ENCODE data around the gene RASSF8.
A peak's percentile ranks its signal among the peaks of the same experiment; 100 is the strongest.

The RASSF8 gene

GRCh38 chr12:26122061-26122680, 163.7 kb downstream of the RASSF8 start:
- peaks cover 83% of the 10 kb centered on the region for H3K27me3 ChIP-seq (ENCODE audit: control insufficient read depth, low read length)
- peaks cover 2% of the 10 kb centered on the region; the same call in 1 of the 2 replicates for H3F3A ChIP-seq (ENCODE audit: control insufficient read depth, insufficient read depth)
- peak overlapping the region; percentile 73 for H3K4me2 ChIP-seq (ENCODE audit: low read length)
- peaks cover 44% of the 10 kb centered on the region for H3K4me1 ChIP-seq (ENCODE audit: control insufficient read depth, low read length)
- H3K27ac ChIP-seq (ENCODE audit: low read depth, low read length): no peak overlapping the region
- no peaks in the 10 kb centered on the region for H3K9me3 ChIP-seq (ENCODE audit: control insufficient read depth, insufficient read depth, low read length)
- TF ChIP-seq EZH2phosphoT487 (IDR thresholded peaks at IDR 0.05; ENCODE audit: borderline replicate concordance, low read length): peak; percentile 97
- peak; percentile 18 for TF ChIP-seq CTCF (IDR thresholded peaks at IDR 0.05; ENCODE audit: low read depth, low read length, poor library complexity, severe bottlenecking)
- H3K4me3 ChIP-seq (ENCODE audit: low read length): peak overlapping the region; percentile 60
- H4K20me1 ChIP-seq (ENCODE audit: control insufficient read depth, insufficient read depth, low read depth, low read length): peaks cover 5% of the 10 kb centered on the region; the same call in 1 of the 2 replicates
- no peaks in the 10 kb centered on the region for H3K9me2 ChIP-seq (replicated peaks; ENCODE audit: control insufficient read depth, low read length)
- no peaks in the 10 kb centered on the region for H3K79me2 ChIP-seq (ENCODE audit: control insufficient read depth, low read length)
- H3K36me3 ChIP-seq (ENCODE audit: control insufficient read depth, low read length): no peaks in the 10 kb centered on the region

GRCh38 chr12:26122681-26123481, 164.4 kb downstream of the RASSF8 start:
- peaks cover 5% of the 10 kb centered on the region; the same call in 1 of the 2 replicates for H4K20me1 ChIP-seq (ENCODE audit: control insufficient read depth, insufficient read depth, low read depth, low read length)
- H3K79me2 ChIP-seq (ENCODE audit: control insufficient read depth, low read length): no peaks in the 10 kb centered on the region
- no peak overlapping the region for H3K27ac ChIP-seq (ENCODE audit: low read depth, low read length)
- peak; percentile 90 for TF ChIP-seq EZH2phosphoT487 (IDR thresholded peaks at IDR 0.05; ENCODE audit: borderline replicate concordance, low read length)
- no peak for TF ChIP-seq CTCF (IDR thresholded peaks at IDR 0.05; ENCODE audit: low read depth, low read length, poor library complexity, severe bottlenecking)
- H3K4me2 ChIP-seq (ENCODE audit: low read length): peak overlapping the region; percentile 69
- H3K9me2 ChIP-seq (replicated peaks; ENCODE audit: control insufficient read depth, low read length): no peaks in the 10 kb centered on the region
- H3K9me3 ChIP-seq (ENCODE audit: control insufficient read depth, insufficient read depth, low read length): no peaks in the 10 kb centered on the region
- peaks cover 86% of the 10 kb centered on the region for H3K27me3 ChIP-seq (ENCODE audit: control insufficient read depth, low read length)
- H3K4me1 ChIP-seq (ENCODE audit: control insufficient read depth, low read length): peaks cover 41% of the 10 kb centered on the region
- H3K4me3 ChIP-seq (ENCODE audit: low read length): peak overlapping the region; percentile 55
- no peaks in the 10 kb centered on the region for H3K36me3 ChIP-seq (ENCODE audit: control insufficient read depth, low read length)
- H3F3A ChIP-seq (ENCODE audit: control insufficient read depth, insufficient read depth): peaks cover 2% of the 10 kb centered on the region; the same call in 1 of the 2 replicates

- H3F3A ChIP-seq (ENCODE audit: control insufficient read depth, insufficient read depth): peaks cover 2% of the 10 kb centered on the region; the same call in 1 of the 2 replicates
- peaks cover 5% of the 10 kb centered on the region; the same call in 1 of the 2 replicates for H4K20me1 ChIP-seq (ENCODE audit: control insufficient read depth, insufficient read depth, low read depth, low read length)
- H3K27me3 ChIP-seq (ENCODE audit: control insufficient read depth, low read length): peaks cover 87% of the 10 kb centered on the region
- H3K9me3 ChIP-seq (ENCODE audit: control insufficient read depth, insufficient read depth, low read length): no peaks in the 10 kb centered on the region
- no peaks in the 10 kb centered on the region for H3K9me2 ChIP-seq (replicated peaks; ENCODE audit: control insufficient read depth, low read length)
- no peaks in the 10 kb centered on the region for H3K79me2 ChIP-seq (ENCODE audit: control insufficient read depth, low read length)
- TF ChIP-seq EZH2phosphoT487 (IDR thresholded peaks at IDR 0.05; ENCODE audit: borderline replicate concordance, low read length) (peak; percentile 76; the same call in 1 of the 2 replicates), CTCF (IDR thresholded peaks at IDR 0.05; ENCODE audit: low read depth, low read length, poor library complexity, severe bottlenecking) (no peak)
- no peak overlapping the region for H3K4me2 ChIP-seq (ENCODE audit: low read length)
- H3K36me3 ChIP-seq (ENCODE audit: control insufficient read depth, low read length): no peaks in the 10 kb centered on the region
- H3K4me3 ChIP-seq (ENCODE audit: low read length): no peak overlapping the region
- H3K4me1 ChIP-seq (ENCODE audit: control insufficient read depth, low read length): peaks cover 36% of the 10 kb centered on the region
- no peak overlapping the region for H3K27ac ChIP-seq (ENCODE audit: low read depth, low read length)
These were observed 165.0 kb downstream of the RASSF8 start for GRCh38 chr12:26123482-26123980.

Measured in DOHH2 (cell line).